Endodermal cell (in vitro differentiated cells): ENCODE results near the gene CDH15. TPM values are rescaled to one million over a fixed set of nuclear protein-coding genes. Genes with fewer than 3 reads are reported as not detected.
"Not testable (repeated sequence)": the region's sequence is repeated elsewhere in the genome, so short reads cannot be mapped to it uniquely, and the experiment has no call there.

Experiments
- DNase-seq: peaks from one replicate; pipeline ENCODE4 v3.0.0-alpha.2; 2017
- H3K27ac ChIP-seq: 2 replicates; pipeline ENCODE4 v1.5.1; 2013; ENCODE audit warnings: mild to moderate bottlenecking, low read depth, low read length, moderate library complexity
- H3K27me3 ChIP-seq: 2 replicates; pipeline ENCODE4 v1.6.1; 2013; ENCODE audit warnings: mild to moderate bottlenecking, low read length, moderate library complexity; ENCODE audit not compliant: insufficient read depth, control insufficient read depth, poor library complexity, severe bottlenecking
- H3K36me3 ChIP-seq: 2 replicates; pipeline ENCODE4 v1.7.0; 2013; ENCODE audit warnings: mild to moderate bottlenecking, low read length, moderate library complexity; ENCODE audit not compliant: control insufficient read depth, insufficient read depth
- H3K4me1 ChIP-seq: one replicate; pipeline ENCODE4 v1.7.0; 2013; ENCODE audit warnings: low read length; ENCODE audit not compliant: control insufficient read depth, insufficient read depth
- H3K4me3 ChIP-seq: 2 replicates; pipeline ENCODE4 v1.5.1; 2013; ENCODE audit warnings: mild to moderate bottlenecking, low read length, moderate library complexity
- H3K9ac ChIP-seq: 2 replicates; pipeline ENCODE4 v1.6.1; 2013; ENCODE audit warnings: mild to moderate bottlenecking, low read length, moderate library complexity; ENCODE audit not compliant: poor library complexity, severe bottlenecking; ENCODE audit errors: extremely low read depth
- H3K9me3 ChIP-seq: 2 replicates; pipeline ENCODE4 v1.6.1; 2013; ENCODE audit warnings: mild to moderate bottlenecking, low read length, moderate library complexity; ENCODE audit not compliant: control insufficient read depth
- H3K27ac Mint-ChIP-seq: 2 replicates; pipeline ENCODE4 v1.8.0; 2020; ENCODE audit warnings: mixed read lengths
- H3K27me3 Mint-ChIP-seq: 2 replicates; pipeline ENCODE4 v1.8.0; 2021; ENCODE audit warnings: mild to moderate bottlenecking, mixed read lengths; ENCODE audit not compliant: insufficient read depth
- H3K36me3 Mint-ChIP-seq: 2 replicates; pipeline ENCODE4 v1.8.0; 2020; ENCODE audit warnings: low read depth, mixed read lengths
- H3K4me1 Mint-ChIP-seq: 2 replicates; pipeline ENCODE4 v1.8.0; 2020; ENCODE audit warnings: mixed read lengths
- H3K4me3 Mint-ChIP-seq: 2 replicates; pipeline ENCODE4 v1.8.0; 2020; ENCODE audit warnings: mild to moderate bottlenecking, moderate library complexity, mixed read lengths
- H3K9me3 Mint-ChIP-seq: 2 replicates; pipeline ENCODE4 v1.8.0; 2020; ENCODE audit warnings: mild to moderate bottlenecking, mixed read lengths
- CTCF ChIP-seq: fragments of 200-600 bp; sonication (generic); conservative IDR thresholded peaks from 2 replicates; pipeline ENCODE4 v1.5.0; 2021; ENCODE audit warnings: antibody characterized with exemption, mild to moderate bottlenecking
- WGBS, 2 experiments: methylation state at CpG; one replicate each; pipeline versions ENCODE4 v1.1.5 to v1.1.7; 2013; ENCODE audit warnings: missing lambda C conversion rate in 2 of 2, mixed read lengths in 1 of 2; ENCODE audit not compliant: insufficient coverage in 1 of 2, insufficient read length in 1 of 2; 5-methylcytosine and 5-hydroxymethylcytosine counted together
- total RNA-seq, 2 donors: library from RNA; stranded (reverse); fragmentation: NEBNext Ultra II Directional in 1 of 2; extraction: Animal tissue kit (Norgen Biotek cat#: 25700) in 1 of 2; gene quantifications; 2 replicates in 1 of 2; 3 replicates in 1 of 2; pipeline ENCODE4 v1.2.1, GENCODE V29; 2021

Gene CDH15
- total RNA-seq, 2 donors from 2014 or later: 0.11 to 0.15 TPM

DNA sequence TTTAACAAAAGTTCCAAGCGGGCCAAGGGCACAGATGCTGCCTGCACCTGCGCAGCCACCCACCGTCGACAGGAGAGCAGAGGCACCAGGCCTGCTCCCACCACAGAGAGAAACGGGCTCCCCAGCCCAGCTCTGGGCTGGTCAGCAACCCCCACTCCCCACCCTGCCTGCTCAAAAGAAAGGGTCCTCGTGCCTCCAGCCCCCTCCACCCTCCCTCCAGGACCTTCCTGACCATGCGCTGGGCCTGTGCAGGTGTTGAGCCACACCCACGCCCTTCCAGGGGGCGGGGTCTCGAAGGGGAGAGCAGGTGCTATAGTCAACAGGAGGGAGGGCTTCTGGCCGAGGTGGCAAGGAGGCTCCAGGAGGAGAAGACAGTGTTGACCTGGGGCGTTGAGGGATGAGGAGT is 71.2 kb downstream of the CDH15 start:
- Mint-ChIP-seq H3K27me3 (peaks cover 17% of the 10 kb centered on the region), H3K27ac (no peak overlapping the region), H3K4me1 (no peaks in the 10 kb centered on the region), H3K4me3 (peak overlapping the region; percentile 21), H3K9me3 (peaks cover 11% of the 10 kb centered on the region), H3K36me3 (peaks cover 4% of the 10 kb centered on the region)
- H3K4me1 ChIP-seq: no peaks in the 10 kb centered on the region
- peaks cover 5% of the 10 kb centered on the region for H3K27me3 ChIP-seq
- no peak overlapping the region for H3K27ac ChIP-seq
- H3K4me3 ChIP-seq: no peak overlapping the region
- H3K36me3 ChIP-seq: no peaks in the 10 kb centered on the region
- H3K9me3 ChIP-seq: peaks cover 6% of the 10 kb centered on the region
- no peak for TF ChIP-seq CTCF
- WGBS, 2 experiments: 70 to 81% methylated on average over 7 to 12 of the region's 12 CpGs
- peak; percentile 60 for DNase-seq
- no peak overlapping the region for H3K9ac ChIP-seq

DNA sequence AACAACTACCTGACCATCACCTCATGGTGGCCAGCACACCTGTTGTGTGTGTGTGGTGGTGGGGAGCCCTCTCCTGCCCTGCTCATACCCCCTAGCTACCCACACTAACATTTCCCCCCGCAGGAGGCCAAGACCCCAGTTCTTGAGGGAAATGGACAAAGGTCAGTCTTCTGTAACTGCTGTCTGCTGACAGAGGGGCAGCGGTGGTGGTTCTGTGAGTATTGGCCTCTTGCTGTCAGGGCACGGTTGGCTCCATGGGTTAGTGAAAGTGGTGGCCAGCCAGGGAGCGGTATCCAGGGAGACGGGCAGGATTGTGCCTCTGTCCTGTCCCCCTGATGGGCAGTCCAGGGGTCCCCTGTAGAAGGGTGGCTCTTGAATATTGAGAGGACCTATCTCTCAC is 72.1 kb downstream of the CDH15 start:
- H3K27ac ChIP-seq: no peak overlapping the region
- H3K9ac ChIP-seq: no peak overlapping the region
- no peak for TF ChIP-seq CTCF
- Mint-ChIP-seq H3K4me3 (no peak overlapping the region), H3K27me3 (peaks cover 25% of the 10 kb centered on the region), H3K4me1 (no peaks in the 10 kb centered on the region), H3K27ac (no peak overlapping the region), H3K9me3 (peaks cover 14% of the 10 kb centered on the region), H3K36me3 (peaks cover 4% of the 10 kb centered on the region)
- H3K36me3 ChIP-seq: no peaks in the 10 kb centered on the region
- H3K4me3 ChIP-seq: no peak overlapping the region
- H3K4me1 ChIP-seq: no peaks in the 10 kb centered on the region
- no peak for DNase-seq
- H3K9me3 ChIP-seq: peaks cover 6% of the 10 kb centered on the region
- WGBS, 2 experiments: 94 to 100% methylated on average over 1 to 5 of the region's 5 CpGs
- H3K27me3 ChIP-seq: peaks cover 14% of the 10 kb centered on the region

GRCh38 chr16:89244264-89244663 is 72.7 kb downstream of the CDH15 start:
- DNase-seq, H3K4me3 ChIP-seq, H3K4me3 Mint-ChIP-seq, H3K27ac Mint-ChIP-seq, H3K36me3 ChIP-seq, H3K4me1 Mint-ChIP-seq, H3K9me3 ChIP-seq, H3K9ac ChIP-seq, H3K36me3 Mint-ChIP-seq, H3K4me1 ChIP-seq, H3K27ac ChIP-seq: not testable (repeated sequence)
- WGBS, 2 experiments: 85 to 89% methylated on average over 13 of the region's 13 CpGs
- H3K27me3 ChIP-seq: peaks cover 14% of the 10 kb centered on the region
- peaks cover 17% of the 10 kb centered on the region for H3K9me3 Mint-ChIP-seq
- peaks cover 31% of the 10 kb centered on the region for H3K27me3 Mint-ChIP-seq

DNA sequence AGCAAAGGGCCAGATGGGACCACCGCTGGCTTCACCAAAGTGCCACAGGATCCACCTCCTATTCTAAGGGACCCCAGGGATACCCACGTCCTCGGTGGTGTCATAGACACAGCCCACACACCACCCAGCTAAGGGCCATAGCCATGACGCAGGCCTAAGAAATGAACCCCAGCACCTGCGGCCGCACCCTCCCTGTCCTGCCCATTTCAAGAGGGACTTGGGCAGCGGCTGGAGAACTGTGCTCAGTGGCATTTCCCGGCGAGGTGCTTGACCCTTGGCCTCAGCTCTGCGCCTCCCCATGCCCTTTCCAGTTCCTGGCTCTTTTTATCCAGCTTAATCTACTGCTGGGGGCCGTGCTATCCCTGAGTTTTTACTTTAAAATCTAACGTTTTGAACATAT is 73.2 kb downstream of the CDH15 start:
- WGBS, 2 experiments: 80 to 83% methylated on average over 5 to 12 of the region's 12 CpGs
- Histone ChIP-seq H3K4me1 (no peaks in the 10 kb centered on the region), H3K4me3 (no peak overlapping the region), H3K27me3 (peaks cover 14% of the 10 kb centered on the region), H3K9ac (no peak overlapping the region), H3K27ac (no peak overlapping the region), H3K9me3 (peaks cover 5% of the 10 kb centered on the region), H3K36me3 (no peaks in the 10 kb centered on the region)
- Mint-ChIP-seq H3K27ac (no peak overlapping the region), H3K36me3 (peaks cover 3% of the 10 kb centered on the region), H3K4me1 (no peaks in the 10 kb centered on the region), H3K9me3 (peaks cover 17% of the 10 kb centered on the region), H3K4me3 (no peak overlapping the region), H3K27me3 (peaks cover 32% of the 10 kb centered on the region)
- TF ChIP-seq CTCF: no peak
- DNase-seq: no peak
